CD4-positive, alpha-beta memory T cell (primary cell): ENCODE data around the gene TCAP. TPM values are rescaled to one million over a fixed set of nuclear protein-coding genes. Genes with fewer than 3 reads are reported as not detected.

Source experiments
- CTCF ChIA-PET: fragments of 350-600 bp; sonication (Branson Sonifier 250); formaldehyde crosslinking; loops from one replicate; lab custom pipeline; 2021; ENCODE audit warnings: inconsistent platforms; ENCODE audit not compliant: partially characterized antibody; lab: Charles Lee
- POLR2A ChIA-PET: fragments of 350-600 bp; sonication (Branson Sonifier 250); formaldehyde crosslinking; loops from one replicate; lab custom pipeline; 2021; ENCODE audit not compliant: partially characterized antibody; lab: Charles Lee
- DNase-seq, 5 donors: peaks; one replicate each; pipeline versions ENCODE4 v3.0.0 to v3.0.0-alpha.2; 2020 to 2022; ENCODE audit warnings: mixed read lengths in 1 of 5
- H3K27ac ChIP-seq: one replicate; pipeline ENCODE4 v1.7.0; 2013; ENCODE audit warnings: low read depth, low read length
- H3K27me3 ChIP-seq: 2 replicates; pipeline ENCODE4 v1.7.0; 2013; ENCODE audit warnings: mild to moderate bottlenecking, low read length, moderate library complexity; ENCODE audit not compliant: insufficient read depth
- H3K36me3 ChIP-seq: 2 replicates; pipeline ENCODE4 v1.7.0; 2013; ENCODE audit warnings: mild to moderate bottlenecking, low read length, moderate library complexity; ENCODE audit not compliant: insufficient read depth
- H3K4me1 ChIP-seq: 2 replicates; pipeline ENCODE4 v1.7.0; 2013; ENCODE audit warnings: mild to moderate bottlenecking, low read length, moderate library complexity; ENCODE audit not compliant: insufficient read depth
- H3K4me3 ChIP-seq, 2 donors: one replicate each; pipeline ENCODE4 v1.7.0; 2013; ENCODE audit warnings: low read length in 2 of 2, mild to moderate bottlenecking in 1 of 2
- H3K9me3 ChIP-seq, 2 donors: one replicate each; pipeline ENCODE4 v1.7.0; 2013; ENCODE audit warnings: low read length in 2 of 2, control low read depth in 1 of 2; ENCODE audit not compliant: control insufficient read depth in 1 of 2
- H3K27ac Mint-ChIP-seq, 7 donors: one replicate each; pipeline ENCODE4 v1.8.0; 2020 to 2021; ENCODE audit warnings: mixed read lengths in 7 of 7, mild to moderate bottlenecking in 6 of 7, inconsistent platforms in 3 of 7, moderate library complexity in 3 of 7
- H3K27me3 Mint-ChIP-seq, 2 donors: one replicate each; pipeline ENCODE4 v1.8.0; 2020 to 2021; ENCODE audit warnings: mixed read lengths in 2 of 2
- H3K36me3 Mint-ChIP-seq, 2 donors: one replicate each; pipeline ENCODE4 v1.8.0; 2020 to 2021; ENCODE audit warnings: mixed read lengths in 2 of 2, inconsistent platforms in 1 of 2, mild to moderate bottlenecking in 1 of 2
- H3K4me1 Mint-ChIP-seq, 4 donors: one replicate each; pipeline ENCODE4 v1.8.0; 2020 to 2021; ENCODE audit warnings: mixed read lengths in 4 of 4, mild to moderate bottlenecking in 1 of 4
- H3K4me3 Mint-ChIP-seq, 8 donors: one replicate each; pipeline ENCODE4 v1.8.0; 2020 to 2021; ENCODE audit warnings: mixed read lengths in 8 of 8, mild to moderate bottlenecking in 7 of 8, moderate library complexity in 6 of 8, inconsistent platforms in 3 of 8
- H3K9me3 Mint-ChIP-seq, 8 donors: one replicate each; pipeline ENCODE4 v1.8.0; 2020 to 2021; ENCODE audit warnings: mixed read lengths in 8 of 8, mild to moderate bottlenecking in 5 of 8, inconsistent platforms in 3 of 8, moderate library complexity in 1 of 8
- intact Hi-C: fragments of 100-400 bp; cut with micrococcal nuclease; formaldehyde crosslinking; loops from one replicate; pipeline ENCODE4 v1.15.1; 2023
- polyA plus RNA-seq, 2 donors: library from polyadenylated mRNA; unstranded; fragments of 300-500 nt; fragmentation: Illumina TruSeq; gene quantifications; one replicate each; pipeline ENCODE4 v1.2.3, GENCODE V29; 2021
- total RNA-seq, 2 experiments: library from RNA; stranded (reverse); gene quantifications; one replicate each; pipeline ENCODE4 v1.2.3, GENCODE V29; 2021

Gene TCAP
- total and polyA plus RNA-seq, 4 experiments from 2014 or later, result 0.14 to 6.3 (median 5.9) TPM; not detected in 1

- intact Hi-C loops, result loop anchor here (1.0 to 5.0 kb wide), 3 partner anchors 9 to 51 kb away; partner anchors contain the start of genes MIEN1 and STARD3
- POLR2A ChIA-PET, result interaction anchor here (0.7 to 2.7 kb wide), 18 partner anchors 9 to 131 kb away, joined by 3 to 45 read pairs (median 5); partner anchors contain the start of genes ERBB2, MIEN1, STARD3 and TCAP
- DNase-seq, result peak; percentile 83 to 86 (median 83)
- no peaks in the 10 kb centered on the region for H3K36me3 ChIP-seq
- H3K27me3 ChIP-seq, result no peaks in the 10 kb centered on the region
- H3K9me3 ChIP-seq, result no peaks in the 10 kb centered on the region
- CTCF ChIA-PET, result interaction anchor here (1.0 to 1.8 kb wide), 8 partner anchors 9 to 66 kb away, joined by 3 to 8 read pairs (median 4); partner anchors contain the start of gene MIEN1
- H3K4me3 Mint-ChIP-seq, result peak within 1 kb of the TSS; percentile 95 to 99 (median 98)
- peaks cover 19 to 33% (median 28%) of the 10 kb centered on the region in 4 donors for H3K4me1 Mint-ChIP-seq
- H3K9me3 Mint-ChIP-seq, result no peaks in the 10 kb centered on the region
- H3K27ac ChIP-seq, result peak within 1 kb of the TSS; percentile 67
- peak within 1 kb of the TSS; percentile 59 to 90 for H3K4me3 ChIP-seq
- H3K27ac Mint-ChIP-seq, result peak within 1 kb of the TSS; percentile 94 to 99 (median 98)
- peaks cover 21% of the 10 kb centered on the region for H3K4me1 ChIP-seq
- H3K36me3 Mint-ChIP-seq, result peaks cover 20 to 36% of the 10 kb centered on the region in 2 donors
- H3K27me3 Mint-ChIP-seq, result no peaks in the 10 kb centered on the region
These were observed 22.7 kb downstream of the TCAP start, which contains the start of gene PGAP3 for GRCh38 chr17:39687546-39688474. Gene PGAP3, minus strand, starts transcription at chr17:39688057. Its CDS starts 43 bp downstream, at chr17:39688014.

- Histone ChIP-seq H3K4me1 (peaks cover 21% of the 10 kb centered on the region), H3K9me3 (no peaks in the 10 kb centered on the region), H3K36me3 (no peaks in the 10 kb centered on the region), H3K27ac (peak overlapping the region; percentile 67), H3K27me3 (no peaks in the 10 kb centered on the region), H3K4me3 (peak overlapping the region; percentile 59 to 90)
- Mint-ChIP-seq H3K4me1 (peaks cover 19 to 33% (median 28%) of the 10 kb centered on the region in 4 donors), H3K36me3 (peaks cover 14 to 30% of the 10 kb centered on the region in 2 donors), H3K4me3 (peak overlapping the region; percentile 95 to 99 (median 98)), H3K9me3 (no peaks in the 10 kb centered on the region), H3K27ac (peak overlapping the region; percentile 94 to 99 (median 98)), H3K27me3 (no peaks in the 10 kb centered on the region)
- ChIA-PET CTCF (interaction anchor here (0.9 to 1.8 kb wide), 8 partner anchors 8 to 54 kb away, joined by 3 to 8 read pairs (median 3); partner anchors contain the start of gene MIEN1), POLR2A (interaction anchor here (1.0 to 2.7 kb wide), 15 partner anchors 9 to 131 kb away, joined by 3 to 45 read pairs (median 5); partner anchors contain the start of genes ERBB2, MIEN1, STARD3 and TCAP)
- intact Hi-C loops, result loop anchor here (1.0 to 5.0 kb wide), 3 partner anchors 9 to 51 kb away; partner anchors contain the start of genes MIEN1 and STARD3
- no peak for DNase-seq
These were observed 23.3 kb downstream of the TCAP start for GRCh38 chr17:39688475-39688835.

- ChIA-PET POLR2A (interaction anchor here (1.0 to 2.7 kb wide), 3 partner anchors 10 to 41 kb away, joined by 3 to 45 read pairs (median 27); partner anchors contain the start of gene MIEN1), CTCF (interaction anchor here (0.9 to 1.8 kb wide), 3 partner anchors 13 to 54 kb away, joined by 3 to 8 read pairs (median 3); no protein-coding TSS in a partner anchor)
- Mint-ChIP-seq H3K4me3 (peak overlapping the region; percentile 95 to 99 (median 98)), H3K9me3 (no peaks in the 10 kb centered on the region), H3K27ac (peak overlapping the region in 6 of 7 donors; percentile 32 to 98 (median 95)), H3K4me1 (peaks cover 19 to 33% (median 28%) of the 10 kb centered on the region in 4 donors), H3K27me3 (no peaks in the 10 kb centered on the region), H3K36me3 (peaks cover 11 to 28% of the 10 kb centered on the region in 2 donors)
- H3K4me1 ChIP-seq, result peaks cover 21% of the 10 kb centered on the region
- H3K4me3 ChIP-seq, result peak overlapping the region in 1 of 2 donors; percentile 59
- H3K27me3 ChIP-seq, result no peaks in the 10 kb centered on the region
- no peaks in the 10 kb centered on the region for H3K36me3 ChIP-seq
- no peaks in the 10 kb centered on the region for H3K9me3 ChIP-seq
- no peak overlapping the region for H3K27ac ChIP-seq
- intact Hi-C loops, result loop anchor here (1.0 to 5.0 kb wide), 3 partner anchors 10 to 52 kb away; partner anchors contain the start of genes MIEN1 and STARD3
- DNase-seq, result no peak
These were observed 23.8 kb downstream of the TCAP start for GRCh38 chr17:39688945-39689344.

- H3K27me3 ChIP-seq, result peaks cover 3% of the 10 kb centered on the region
- H3K4me1 ChIP-seq, result no peaks in the 10 kb centered on the region
- POLR2A ChIA-PET, result no interaction called here
- CTCF ChIA-PET, result no interaction called here
- intact Hi-C loops, result no loop called here
- no peak overlapping the region for H3K27ac ChIP-seq
- H3K4me3 Mint-ChIP-seq, result no peak overlapping the region
- H3K4me3 ChIP-seq, result no peak overlapping the region
- peaks cover 2 to 4% of the 10 kb centered on the region in 2 donors for H3K36me3 Mint-ChIP-seq
- DNase-seq, result no peak
- H3K4me1 Mint-ChIP-seq, result peaks cover under 1 to 7% (median 1%) of the 10 kb centered on the region in 4 donors
- H3K27ac Mint-ChIP-seq, result no peak overlapping the region
- H3K27me3 Mint-ChIP-seq, result peaks cover 10 to 11% of the 10 kb centered on the region in 2 donors
- H3K36me3 ChIP-seq, result no peaks in the 10 kb centered on the region
- no peaks in the 10 kb centered on the region for H3K9me3 ChIP-seq
- H3K9me3 Mint-ChIP-seq, result no peaks in the 10 kb centered on the region
These were observed 29.4 kb downstream of the TCAP start for GRCh38 chr17:39694593-39694992.

- H3K27ac Mint-ChIP-seq, result no peak overlapping the region
- no peak overlapping the region for H3K27ac ChIP-seq
- H3K36me3 Mint-ChIP-seq, result peaks cover 2 to 4% of the 10 kb centered on the region in 2 donors
- H3K9me3 Mint-ChIP-seq, result no peaks in the 10 kb centered on the region
- H3K36me3 ChIP-seq, result no peaks in the 10 kb centered on the region
- H3K4me3 Mint-ChIP-seq, result no peak overlapping the region
- H3K4me1 Mint-ChIP-seq, result peaks cover 3 to 10% (median 4%) of the 10 kb centered on the region in 4 donors
- POLR2A ChIA-PET, result no interaction called here
- no peak for DNase-seq
- CTCF ChIA-PET, result no interaction called here
- H3K27me3 Mint-ChIP-seq, result peaks cover 13 to 14% of the 10 kb centered on the region in 2 donors
- no peaks in the 10 kb centered on the region for H3K4me1 ChIP-seq
- no peak overlapping the region for H3K4me3 ChIP-seq
- H3K9me3 ChIP-seq, result no peaks in the 10 kb centered on the region
- peaks cover 3% of the 10 kb centered on the region for H3K27me3 ChIP-seq
- intact Hi-C loops, result no loop called here
These were observed 29.9 kb downstream of the TCAP start for GRCh38 chr17:39695089-39695474.

GRCh38 chr17:39696731-39697130, 31.6 kb downstream of the TCAP start:
- Mint-ChIP-seq H3K4me1 (peaks cover 4 to 21% (median 5%) of the 10 kb centered on the region in 4 donors), H3K27me3 (peaks cover 24 to 26% of the 10 kb centered on the region in 2 donors), H3K4me3 (no peak overlapping the region), H3K9me3 (no peaks in the 10 kb centered on the region), H3K27ac (no peak overlapping the region), H3K36me3 (peaks cover 2 to 4% of the 10 kb centered on the region in 2 donors)
- POLR2A ChIA-PET, result no interaction called here
- H3K4me1 ChIP-seq, result no peaks in the 10 kb centered on the region
- no peaks in the 10 kb centered on the region for H3K36me3 ChIP-seq
- DNase-seq, result no peak
- H3K27me3 ChIP-seq, result peaks cover 3% of the 10 kb centered on the region
- H3K9me3 ChIP-seq, result no peaks in the 10 kb centered on the region
- CTCF ChIA-PET, result interaction anchor here (1.0 kb wide), 2 partner anchors 9 to 43 kb away, joined by 3 to 4 read pairs; partner anchors contain the start of gene PGAP3
- no peak overlapping the region for H3K27ac ChIP-seq
- intact Hi-C loops, result no loop called here
- no peak overlapping the region for H3K4me3 ChIP-seq
